ENCODE data around the gene MARS2. TPM values are rescaled to one million over a fixed set of nuclear protein-coding genes. Genes with fewer than 3 reads are reported as not detected.
A peak's percentile ranks its signal among the peaks of the same experiment; 100 is the strongest.

Gene MARS2
- polyA plus RNA-seq (2012; ENCODE audit: missing spikeins), result 10.6 TPM

- DNase-seq (ENCODE audit: insufficient read length), result peak; percentile 80
- peak; percentile 99 for FAIRE-seq
- TF ChIP-seq POLR2AphosphoS5 (IDR thresholded peaks at IDR 0.05; ENCODE audit: low read depth, low read length), result peak; percentile 97
- peak; percentile 97 for TF ChIP-seq POLR2A (IDR thresholded peaks at IDR 0.05; ENCODE audit: low read depth, low read length)
- TF ChIP-seq TAF1 (IDR thresholded peaks at IDR 0.05; ENCODE audit: borderline replicate concordance, low read depth, low read length), result 0 out of 2 replicates have a peak, but pooled peaks have one; percentile 60
Measured at GRCh38 chr2:197705121-197705911, at the start of gene MARS2. TSS of gene MARS2 (plus strand) at chr2:197705369. CDS start at chr2:197705406, 37 bp downstream.

GRCh38 chr2:197657562-197657961 lies 47.6 kb upstream of the MARS2 start:
- no peak for FAIRE-seq
- no peak for TF ChIP-seq TAF1 (IDR thresholded peaks at IDR 0.05; ENCODE audit: borderline replicate concordance, low read depth, low read length)
- no peak for TF ChIP-seq POLR2A (IDR thresholded peaks at IDR 0.05; ENCODE audit: low read depth, low read length)
- no peak for TF ChIP-seq POLR2AphosphoS5 (IDR thresholded peaks at IDR 0.05; ENCODE audit: low read depth, low read length)
- no peak for DNase-seq (ENCODE audit: insufficient read length)

- no peak for TF ChIP-seq TAF1 (IDR thresholded peaks at IDR 0.05; ENCODE audit: borderline replicate concordance, low read depth, low read length)
- FAIRE-seq (peak; percentile 14), DNase-seq (ENCODE audit: insufficient read length) (no peak)
Measured at GRCh38 chr2:197661626-197662025, 43.5 kb upstream of the MARS2 start.

- DNase-seq (ENCODE audit: insufficient read length) (no peak), FAIRE-seq (no peak)
- TF ChIP-seq POLR2A (IDR thresholded peaks at IDR 0.05; ENCODE audit: low read depth, low read length) (no peak), TAF1 (IDR thresholded peaks at IDR 0.05; ENCODE audit: borderline replicate concordance, low read depth, low read length) (no peak), POLR2AphosphoS5 (IDR thresholded peaks at IDR 0.05; ENCODE audit: low read depth, low read length) (no peak)
Measured at GRCh38 chr2:197666277-197666676, 38.9 kb upstream of the MARS2 start.

GRCh38 chr2:197668296-197668695 lies 36.9 kb upstream of the MARS2 start:
- FAIRE-seq, result no peak
- TF ChIP-seq TAF1 (IDR thresholded peaks at IDR 0.05; ENCODE audit: borderline replicate concordance, low read depth, low read length), result no peak
- no peak for TF ChIP-seq POLR2AphosphoS5 (IDR thresholded peaks at IDR 0.05; ENCODE audit: low read depth, low read length)
- no peak for TF ChIP-seq POLR2A (IDR thresholded peaks at IDR 0.05; ENCODE audit: low read depth, low read length)
- DNase-seq (ENCODE audit: insufficient read length), result no peak

GRCh38 chr2:197669077-197669476 lies 36.1 kb upstream of the MARS2 start:
- TF ChIP-seq POLR2A (IDR thresholded peaks at IDR 0.05; ENCODE audit: low read depth, low read length) (no peak), POLR2AphosphoS5 (IDR thresholded peaks at IDR 0.05; ENCODE audit: low read depth, low read length) (no peak), TAF1 (IDR thresholded peaks at IDR 0.05; ENCODE audit: borderline replicate concordance, low read depth, low read length) (no peak)
- FAIRE-seq (no peak), DNase-seq (ENCODE audit: insufficient read length) (no peak)

DNA sequence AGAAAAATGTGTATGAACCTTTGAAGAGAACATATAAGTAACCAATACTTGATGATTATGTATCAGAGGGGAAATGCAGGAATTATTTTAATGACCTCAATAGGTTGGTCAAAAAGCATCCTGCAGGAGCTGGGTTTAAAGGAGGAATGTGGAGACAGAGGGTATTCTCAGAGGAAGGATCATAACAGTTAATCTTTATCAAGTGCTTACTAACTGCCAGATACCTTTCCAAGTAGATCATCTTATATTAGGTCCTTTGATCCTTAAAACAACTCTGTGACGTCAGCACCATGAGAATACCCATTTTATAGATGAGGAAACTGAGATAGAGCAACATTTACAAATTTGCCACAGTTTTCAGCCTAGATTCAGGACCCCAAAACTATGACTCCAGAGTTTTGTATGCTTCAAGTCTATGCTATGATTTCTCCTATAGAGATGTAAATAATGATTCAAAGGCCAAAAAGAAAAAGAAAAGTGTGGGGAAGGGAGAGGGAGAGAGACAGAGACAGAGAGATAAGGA lies 32.7 kb upstream of the MARS2 start:
- FAIRE-seq (no peak), DNase-seq (ENCODE audit: insufficient read length) (no peak)
- TF ChIP-seq TAF1 (IDR thresholded peaks at IDR 0.05; ENCODE audit: borderline replicate concordance, low read depth, low read length) (no peak), POLR2A (IDR thresholded peaks at IDR 0.05; ENCODE audit: low read depth, low read length) (no peak), POLR2AphosphoS5 (IDR thresholded peaks at IDR 0.05; ENCODE audit: low read depth, low read length) (no peak)

GRCh38 chr2:197673106-197673505 lies 32.1 kb upstream of the MARS2 start:
- DNase-seq (ENCODE audit: insufficient read length) (no peak), FAIRE-seq (no peak)
- no peak for TF ChIP-seq TAF1 (IDR thresholded peaks at IDR 0.05; ENCODE audit: borderline replicate concordance, low read depth, low read length)
- no peak for TF ChIP-seq POLR2A (IDR thresholded peaks at IDR 0.05; ENCODE audit: low read depth, low read length)
- TF ChIP-seq POLR2AphosphoS5 (IDR thresholded peaks at IDR 0.05; ENCODE audit: low read depth, low read length), result no peak

DNA sequence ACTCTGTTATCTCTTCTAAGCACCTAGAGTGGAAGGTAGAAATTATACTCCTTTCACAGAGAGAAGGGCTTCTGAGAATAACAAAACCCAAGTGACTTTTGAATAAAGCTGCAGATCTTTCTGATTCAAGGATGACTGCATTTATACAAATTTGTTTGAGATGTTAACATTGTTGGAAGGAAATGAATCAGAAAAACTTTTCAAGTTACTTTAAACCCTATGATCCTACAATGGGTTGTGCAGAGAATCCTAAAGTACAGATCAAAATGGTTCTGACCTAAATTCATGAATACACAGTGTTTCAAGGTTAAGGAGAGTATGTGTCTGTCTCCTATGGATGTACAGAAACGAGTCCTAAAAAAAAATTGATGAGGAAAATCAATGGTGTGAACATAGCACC lies 31.6 kb upstream of the MARS2 start:
- no peak for TF ChIP-seq POLR2AphosphoS5 (IDR thresholded peaks at IDR 0.05; ENCODE audit: low read depth, low read length)
- TF ChIP-seq TAF1 (IDR thresholded peaks at IDR 0.05; ENCODE audit: borderline replicate concordance, low read depth, low read length), result no peak
- no peak for TF ChIP-seq POLR2A (IDR thresholded peaks at IDR 0.05; ENCODE audit: low read depth, low read length)
- FAIRE-seq (peak; percentile 5), DNase-seq (ENCODE audit: insufficient read length) (no peak)

- FAIRE-seq (no peak), DNase-seq (ENCODE audit: insufficient read length) (no peak)
- no peak for TF ChIP-seq POLR2AphosphoS5 (IDR thresholded peaks at IDR 0.05; ENCODE audit: low read depth, low read length)
- TF ChIP-seq POLR2A (IDR thresholded peaks at IDR 0.05; ENCODE audit: low read depth, low read length), result no peak
- TF ChIP-seq TAF1 (IDR thresholded peaks at IDR 0.05; ENCODE audit: borderline replicate concordance, low read depth, low read length), result no peak
Measured at GRCh38 chr2:197674060-197674459, 31.1 kb upstream of the MARS2 start.

DNA sequence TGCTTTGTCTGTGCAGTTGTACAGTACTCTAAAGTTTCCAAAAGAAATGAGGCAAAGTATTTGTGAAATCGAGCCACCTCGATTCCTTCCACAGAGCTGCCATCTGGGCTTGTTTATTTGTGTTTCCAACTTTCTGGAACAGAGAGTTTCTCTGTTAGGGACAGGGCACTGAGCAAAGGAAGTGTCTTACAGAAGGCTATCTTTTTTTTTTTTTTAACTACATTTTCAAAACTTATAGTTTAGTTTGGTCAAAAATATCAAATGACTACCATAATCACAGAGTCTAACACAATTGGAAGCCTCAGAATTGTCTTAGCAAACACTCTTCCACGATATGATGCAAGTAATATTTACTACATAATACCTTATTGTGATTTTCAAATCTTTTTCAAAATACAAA lies 30.6 kb upstream of the MARS2 start:
- TF ChIP-seq TAF1 (IDR thresholded peaks at IDR 0.05; ENCODE audit: borderline replicate concordance, low read depth, low read length), result no peak
- no peak for TF ChIP-seq POLR2A (IDR thresholded peaks at IDR 0.05; ENCODE audit: low read depth, low read length)
- TF ChIP-seq POLR2AphosphoS5 (IDR thresholded peaks at IDR 0.05; ENCODE audit: low read depth, low read length), result no peak
- no peak for DNase-seq (ENCODE audit: insufficient read length)
- no peak for FAIRE-seq

- FAIRE-seq, result no peak
Measured at GRCh38 chr2:197675246-197675645, 29.9 kb upstream of the MARS2 start, which contains the start of gene RFTN2. TSS of gene RFTN2 (minus strand) at chr2:197675587. CDS start at chr2:197675458, 129 bp downstream.

More at GRCh38 chr2:197675246-197675645, 29.9 kb upstream of the MARS2 start, which contains the start of gene RFTN2:
- no peak for TF ChIP-seq TAF1 (IDR thresholded peaks at IDR 0.05; ENCODE audit: borderline replicate concordance, low read depth, low read length)
- TF ChIP-seq POLR2A (IDR thresholded peaks at IDR 0.05; ENCODE audit: low read depth, low read length), result no peak
- no peak for TF ChIP-seq POLR2AphosphoS5 (IDR thresholded peaks at IDR 0.05; ENCODE audit: low read depth, low read length)
- DNase-seq (ENCODE audit: insufficient read length), result no peak

Measured in GM12892 (cell line).